Sigmoid colon (tissue), 7 donors: ENCODE results near the gene DCAKD. TPM values are rescaled to one million over a fixed set of nuclear protein-coding genes. Genes with fewer than 3 reads are reported as not detected.

Experiments used
- DNase-seq: peaks from one replicate; pipeline ENCODE4 v3.0.0-alpha.2; 2019
- H3K27ac ChIP-seq, 4 donors: fragments of 200-600 bp; sonication (generic); one replicate each; pipeline ENCODE4 v1.5.1; 2016 to 2019; ENCODE audit warnings: mild to moderate bottlenecking in 1 of 4
- H3K27me3 ChIP-seq, 3 donors: fragments of 200-600 bp; sonication (generic); one replicate each; pipeline ENCODE4 v1.5.1; 2019; ENCODE audit warnings: mild to moderate bottlenecking in 1 of 3
- H3K36me3 ChIP-seq, 4 donors: fragments of 200-600 bp; sonication (generic); one replicate each; pipeline ENCODE4 v1.5.1; 2016 to 2019
- H3K4me1 ChIP-seq, 4 donors: fragments of 200-600 bp; sonication (generic); one replicate each; pipeline ENCODE4 v1.5.1; 2017 to 2019
- H3K4me3 ChIP-seq, 4 donors: fragments of 200-600 bp; sonication (generic); one replicate each; pipeline ENCODE4 v1.5.1; 2017 to 2019; ENCODE audit warnings: mild to moderate bottlenecking in 2 of 4, moderate library complexity in 1 of 4
- H3K9me3 ChIP-seq, 4 donors: fragments of 200-600 bp in 3 of 4; sonication (generic) in 3 of 4; one replicate each; pipeline versions ENCODE4 v1.5.1 to v1.6.1; 2013 to 2019
- EP300 ChIP-seq, 4 donors: sonication (generic); formaldehyde crosslinking; IDR thresholded peaks; one replicate each; pipeline ENCODE4 v1.6.1; 2017; ENCODE audit warnings: antibody characterized with exemption in 4 of 4
- POLR2A ChIP-seq, 2 donors: fragments of 450-650 bp; IDR thresholded peaks; one replicate each; pipeline ENCODE4 v1.6.1; 2016; ENCODE audit warnings: antibody characterized with exemption in 2 of 2, mild to moderate bottlenecking in 2 of 2, moderate library complexity in 2 of 2
- POLR2AphosphoS5 ChIP-seq, 4 donors: sonication (generic); formaldehyde crosslinking; IDR thresholded peaks; one replicate each; pipeline ENCODE4 v1.6.1; 2017; ENCODE audit warnings: antibody characterized with exemption in 4 of 4
- WGBS, 2 donors: extraction: QIAGEN DNeasy Blood & Tissue Kit; methylation state at CpG; one replicate each; pipeline ENCODE4 v1.1.7; 2013; 5-methylcytosine and 5-hydroxymethylcytosine counted together
- intact Hi-C: fragments of 100-400 bp; cut with DNase I; formaldehyde crosslinking; loops from one replicate; pipeline ENCODE4 v1.15.1; 2023
- polyA plus RNA-seq, 3 donors: library from polyadenylated mRNA; stranded (reverse); fragments of 200-250 nt; gene quantifications; one replicate each; pipeline ENCODE4 v1.2.3, GENCODE V29; 2013
- total RNA-seq, 4 donors: library from RNA; depleted of rRNA; stranded (reverse); fragments of >200 nt; gene quantifications; one replicate each; pipeline ENCODE4 v1.1.0, GENCODE V29; 2016
- TF ChIP-seq, protein P1 (sequence below), 4 experiments: fragments of 450-650 bp in 3 of 4; fragments of 200-600 bp in 1 of 4; IDR thresholded peaks; one replicate each; pipeline ENCODE4 v1.5.1; 2016 to 2019; ENCODE audit warnings: antibody characterized with exemption in 4 of 4, mild to moderate bottlenecking in 3 of 4, moderate library complexity in 2 of 4
- donor health status: healthy with polysubstance abuse.
- donor health status: Bipolar disorder and iron deficiency.
- donor health status: healthy.

Gene DCAKD
- total and polyA plus RNA-seq, 7 donors, result 5.1 to 46.0 (median 25.2) TPM

DNA sequence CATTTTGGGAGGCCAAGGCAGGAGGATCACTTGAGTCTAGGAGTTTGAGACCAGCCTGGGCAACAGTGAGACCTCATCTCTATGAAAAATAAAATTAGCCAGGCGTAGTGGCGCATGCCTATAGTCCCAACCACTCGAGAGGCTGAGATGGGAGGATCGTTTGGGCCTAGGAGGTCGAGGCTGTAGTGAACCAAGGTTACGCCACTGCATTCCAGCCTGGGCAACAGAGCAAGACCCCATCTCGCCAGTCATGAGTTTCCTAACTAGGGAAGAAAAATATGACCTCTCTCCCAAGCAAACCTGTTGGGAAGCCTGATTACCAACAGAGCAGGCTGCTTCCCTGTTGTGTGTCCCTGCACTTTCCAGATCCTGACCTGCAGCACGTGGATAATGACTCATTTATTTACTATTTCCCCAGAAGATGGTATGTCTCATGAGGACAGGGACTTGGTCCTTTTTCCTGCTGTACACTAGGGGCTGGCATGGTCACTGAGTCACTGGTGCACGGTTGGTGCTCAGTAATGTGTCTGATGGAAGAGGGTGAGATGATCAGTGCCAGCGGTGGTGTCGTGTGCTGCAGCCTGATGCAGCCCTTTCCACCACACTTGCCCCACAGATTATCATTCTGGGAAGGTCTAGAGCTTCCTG is 40.5 kb upstream of the DCAKD start:
- H3K27ac ChIP-seq, result peak overlapping the region; percentile 85 to 95 (median 90)
- H3K27me3 ChIP-seq, result no peaks in the 10 kb centered on the region
- H3K4me3 ChIP-seq, result no peak overlapping the region
- H3K9me3 ChIP-seq, result no peaks in the 10 kb centered on the region
- WGBS, 2 donors, result 87 to 92% methylated on average over 11 of the region's 11 CpGs
- peaks cover 0 to 48% (median 39%) of the 10 kb centered on the region in 4 donors for H3K4me1 ChIP-seq
- TF ChIP-seq, protein P1, sequence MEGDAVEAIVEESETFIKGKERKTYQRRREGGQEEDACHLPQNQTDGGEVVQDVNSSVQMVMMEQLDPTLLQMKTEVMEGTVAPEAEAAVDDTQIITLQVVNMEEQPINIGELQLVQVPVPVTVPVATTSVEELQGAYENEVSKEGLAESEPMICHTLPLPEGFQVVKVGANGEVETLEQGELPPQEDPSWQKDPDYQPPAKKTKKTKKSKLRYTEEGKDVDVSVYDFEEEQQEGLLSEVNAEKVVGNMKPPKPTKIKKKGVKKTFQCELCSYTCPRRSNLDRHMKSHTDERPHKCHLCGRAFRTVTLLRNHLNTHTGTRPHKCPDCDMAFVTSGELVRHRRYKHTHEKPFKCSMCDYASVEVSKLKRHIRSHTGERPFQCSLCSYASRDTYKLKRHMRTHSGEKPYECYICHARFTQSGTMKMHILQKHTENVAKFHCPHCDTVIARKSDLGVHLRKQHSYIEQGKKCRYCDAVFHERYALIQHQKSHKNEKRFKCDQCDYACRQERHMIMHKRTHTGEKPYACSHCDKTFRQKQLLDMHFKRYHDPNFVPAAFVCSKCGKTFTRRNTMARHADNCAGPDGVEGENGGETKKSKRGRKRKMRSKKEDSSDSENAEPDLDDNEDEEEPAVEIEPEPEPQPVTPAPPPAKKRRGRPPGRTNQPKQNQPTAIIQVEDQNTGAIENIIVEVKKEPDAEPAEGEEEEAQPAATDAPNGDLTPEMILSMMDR (IDR thresholded peaks at IDR 0.05), result no peak
- TF ChIP-seq POLR2AphosphoS5 (IDR thresholded peaks at IDR 0.05), result peak in 1 of 4 donors; percentile 20
- TF ChIP-seq POLR2A (IDR thresholded peaks at IDR 0.05), result no peak
- TF ChIP-seq EP300 (IDR thresholded peaks at IDR 0.05), result no peak
- intact Hi-C loops, result loop anchor here (2.0 to 5.0 kb wide), 3 partner anchors 31 to 125 kb away; partner anchors contain the start of genes C1QL1, DCAKD and NMT1
- peaks cover 28 to 73% (median 39%) of the 10 kb centered on the region in 4 donors for H3K36me3 ChIP-seq
- DNase-seq, result no peak

DNA sequence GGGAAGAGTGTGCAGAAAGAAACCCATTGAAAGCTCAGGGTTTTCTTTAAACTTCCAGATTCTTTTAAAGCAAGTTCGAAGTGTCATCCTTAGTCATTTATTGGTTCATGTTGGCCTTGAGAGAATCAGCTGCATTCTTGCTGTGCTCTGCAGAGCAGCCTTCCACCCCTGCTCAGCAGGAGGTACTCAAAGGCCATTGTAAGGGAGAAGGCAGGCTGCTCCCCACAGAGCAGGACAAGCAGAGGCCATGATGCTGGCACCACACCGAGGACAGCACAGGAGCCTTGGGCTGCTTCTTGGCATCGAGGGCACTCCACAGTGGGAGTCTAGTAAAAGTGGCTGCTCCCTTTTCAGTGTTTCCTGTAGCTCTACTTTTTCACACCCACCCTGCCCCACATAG is 39.3 kb upstream of the DCAKD start:
- Histone ChIP-seq H3K4me1 (peaks cover 0 to 48% (median 38%) of the 10 kb centered on the region in 4 donors), H3K4me3 (no peak overlapping the region), H3K27me3 (no peaks in the 10 kb centered on the region), H3K27ac (peak overlapping the region; percentile 85 to 95 (median 90)), H3K9me3 (no peaks in the 10 kb centered on the region), H3K36me3 (peaks cover 18 to 73% (median 38%) of the 10 kb centered on the region in 4 donors)
- intact Hi-C loops, result loop anchor here (5.0 kb wide), 2 partner anchors 38 to 123 kb away; partner anchors contain the start of genes C1QL1 and DCAKD
- TF ChIP-seq, protein P1 (IDR thresholded peaks at IDR 0.05), result no peak
- TF ChIP-seq EP300 (IDR thresholded peaks at IDR 0.05) (no peak), POLR2A (IDR thresholded peaks at IDR 0.05) (no peak), POLR2AphosphoS5 (IDR thresholded peaks at IDR 0.05) (no peak)
- DNase-seq, result no peak
- 90 to 92% methylated on average over 3 of the region's 3 CpGs for WGBS, 2 donors

DNA sequence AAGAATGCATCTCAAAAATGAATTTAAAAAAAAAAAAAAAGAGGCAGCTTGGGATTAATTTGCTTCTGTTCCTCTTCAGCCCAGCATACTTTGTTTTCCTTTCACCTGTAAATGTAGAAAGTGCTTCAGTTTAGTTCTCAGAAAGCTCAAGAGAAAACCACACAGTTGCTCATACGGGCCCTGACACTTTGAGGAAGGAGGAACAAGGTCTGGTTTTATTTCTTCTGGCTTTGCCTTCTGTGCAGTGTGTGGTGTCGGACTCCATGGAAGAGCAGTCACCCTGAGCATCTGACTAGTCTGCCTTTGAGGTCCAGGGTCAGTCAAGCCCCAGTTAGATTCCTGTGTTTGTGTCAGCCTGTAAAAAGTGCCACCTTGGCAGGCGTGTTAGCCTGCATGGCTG is 37.3 kb upstream of the DCAKD start:
- no peaks in the 10 kb centered on the region for H3K27me3 ChIP-seq
- intact Hi-C loops, result no loop called here
- DNase-seq, result no peak
- 72 to 90% methylated on average over 3 of the region's 3 CpGs for WGBS, 2 donors
- H3K36me3 ChIP-seq, result peaks cover 12 to 85% (median 40%) of the 10 kb centered on the region in 4 donors
- H3K27ac ChIP-seq, result peak overlapping the region in 2 of 4 donors; percentile 39 to 51
- TF ChIP-seq EP300 (IDR thresholded peaks at IDR 0.05) (no peak), POLR2AphosphoS5 (IDR thresholded peaks at IDR 0.05) (no peak), POLR2A (IDR thresholded peaks at IDR 0.05) (no peak)
- TF ChIP-seq, protein P1 (IDR thresholded peaks at IDR 0.05), result no peak
- peaks cover 0 to 38% (median 26%) of the 10 kb centered on the region in 4 donors for H3K4me1 ChIP-seq
- no peak overlapping the region for H3K4me3 ChIP-seq
- H3K9me3 ChIP-seq, result no peaks in the 10 kb centered on the region

DNA sequence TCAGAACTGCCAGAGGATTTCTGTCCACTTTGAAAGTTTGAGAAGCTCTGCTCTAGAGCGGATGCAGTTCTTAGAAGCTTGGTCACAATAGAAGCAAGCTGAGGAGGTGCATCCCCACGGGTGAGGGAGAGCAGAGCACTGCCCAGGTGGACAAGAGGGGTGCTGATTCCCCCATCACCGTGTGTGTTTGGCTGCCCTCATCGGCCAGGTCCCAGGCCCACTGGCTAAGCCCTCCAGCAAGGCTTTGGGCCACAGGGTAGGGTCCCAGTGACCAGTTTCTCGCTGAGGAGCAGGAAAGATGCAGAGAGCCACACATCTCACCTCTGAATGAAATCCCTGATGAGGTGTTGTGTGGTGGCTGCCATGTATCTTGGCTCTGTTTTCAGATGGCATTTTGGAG is 36.5 kb upstream of the DCAKD start:
- H3K27me3 ChIP-seq, result no peaks in the 10 kb centered on the region
- H3K27ac ChIP-seq, result peak overlapping the region in 2 of 4 donors; percentile 39 to 48
- peaks cover 0 to 31% (median 18%) of the 10 kb centered on the region in 4 donors for H3K4me1 ChIP-seq
- H3K36me3 ChIP-seq, result peaks cover 13 to 93% (median 42%) of the 10 kb centered on the region in 4 donors
- H3K9me3 ChIP-seq, result no peaks in the 10 kb centered on the region
- H3K4me3 ChIP-seq, result no peak overlapping the region
- intact Hi-C loops, result no loop called here
- no peak for DNase-seq
- TF ChIP-seq EP300 (IDR thresholded peaks at IDR 0.05) (no peak), POLR2A (IDR thresholded peaks at IDR 0.05) (no peak), POLR2AphosphoS5 (IDR thresholded peaks at IDR 0.05) (no peak)
- TF ChIP-seq, protein P1 (IDR thresholded peaks at IDR 0.05), result no peak
- WGBS, 2 donors, result 64 to 89% methylated on average over 5 of the region's 5 CpGs
